Mammary epithelial cell (primary cell): ENCODE data around the gene THBD.

Experiments used
- CTCF ChIP-seq, 2 donors: IDR thresholded peaks in 1 of 2; conservative IDR thresholded peaks in 1 of 2; 2 replicates each; pipeline ENCODE4 v1.5.1; 2011 to 2012; ENCODE audit warnings: inconsistent platforms in 2 of 2, low read length in 2 of 2, mild to moderate bottlenecking in 2 of 2, control low read depth in 1 of 2, low read depth in 1 of 2; ENCODE audit not compliant: insufficient read depth in 1 of 2; ENCODE audit errors: extremely low read depth in 1 of 2
- EZH2 ChIP-seq: IDR thresholded peaks from 2 replicates; pipeline ENCODE4 v1.6.1; 2012; ENCODE audit warnings: low read length, inconsistent platforms, borderline replicate concordance

- TF ChIP-seq CTCF (conservative IDR thresholded peaks at IDR 0.05 in 1 of 2, IDR thresholded peaks at IDR 0.05 in 1 of 2; ENCODE audit: extremely low read depth in 1 of 2, insufficient read depth in 1 of 2, low read depth in 1 of 2, low read length in 2 of 2): no peak
- no peak for TF ChIP-seq EZH2
Observed at GRCh38 chr20:23094213-23094896, 44.9 kb upstream of the THBD start.
